OCI-M2 (cell line): ENCODE measurements around the gene PTCD2.

Source experiments
- DNase-seq: peaks from one replicate; lab custom pipeline; 2025; ENCODE audit not compliant: unreplicated experiment; lab: John Stamatoyannopoulos, UW

The PTCD2 gene

GRCh38 chr5:72338689-72339209 is 18.6 kb downstream of the PTCD2 start:
- no peak for DNase-seq

DNA sequence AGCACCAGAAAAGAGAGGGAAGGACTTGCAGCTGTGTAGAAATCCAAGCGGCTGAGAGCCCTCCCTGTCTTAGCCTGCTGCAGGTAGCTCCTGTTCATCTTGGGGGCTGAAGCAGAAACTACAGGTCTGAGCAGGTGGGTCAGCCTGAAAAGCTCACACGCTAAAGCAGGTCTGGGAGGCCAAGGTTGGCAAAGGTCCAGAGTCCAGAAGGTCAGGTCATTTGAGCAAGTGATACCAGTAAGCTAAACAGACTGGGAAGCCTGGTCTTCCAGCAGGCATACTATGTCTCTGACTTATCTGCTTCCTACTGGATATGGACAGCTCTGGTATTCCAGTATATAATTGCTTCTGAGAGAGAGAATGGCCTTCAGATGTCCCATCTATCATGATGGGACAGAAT is 26.2 kb downstream of the PTCD2 start:
- DNase-seq, result no peak

- no peak for DNase-seq
Measured at GRCh38 chr5:72347801-72348308, 27.7 kb downstream of the PTCD2 start.

DNA sequence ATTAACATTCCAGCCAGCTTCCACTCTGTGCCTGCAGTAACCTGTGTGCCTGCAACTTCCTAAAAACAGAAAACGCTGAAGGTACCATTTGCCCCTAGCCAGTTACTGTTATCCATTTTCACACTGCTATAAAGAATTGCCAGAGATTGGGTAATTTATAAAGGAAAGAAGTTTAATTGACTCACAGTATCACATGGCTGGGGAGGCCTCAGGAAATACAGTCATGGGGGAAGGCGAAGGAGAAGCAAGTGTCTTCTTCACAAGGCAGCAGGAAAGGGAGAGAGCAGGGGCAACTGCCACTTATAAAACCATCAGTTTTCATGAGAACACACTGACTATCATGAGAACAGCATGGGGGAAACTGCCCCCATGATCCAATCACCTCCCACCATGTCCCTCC is 31.2 kb downstream of the PTCD2 start:
- DNase-seq, result no peak

- DNase-seq, result no peak
Measured at GRCh38 chr5:72352616-72353015, 32.4 kb downstream of the PTCD2 start.

DNA sequence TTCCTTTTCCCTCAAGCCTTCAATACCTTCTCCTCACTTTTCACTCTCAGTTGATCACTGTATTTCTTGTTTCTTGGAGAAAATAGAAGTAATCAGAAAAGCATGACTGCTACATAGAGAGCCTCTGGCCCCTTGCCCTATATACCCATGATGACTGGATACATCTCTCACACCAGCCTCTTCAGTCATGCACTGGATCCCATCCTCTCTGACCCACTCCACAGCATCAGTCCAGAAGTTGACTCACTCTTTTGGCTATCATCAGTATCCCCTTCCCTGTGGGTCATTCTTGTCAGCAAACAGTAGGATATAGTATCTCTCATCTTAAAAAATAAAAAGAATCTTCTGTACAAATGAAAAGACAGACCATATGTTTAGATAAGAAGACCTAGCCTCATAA is 32.9 kb downstream of the PTCD2 start:
- no peak for DNase-seq

DNA sequence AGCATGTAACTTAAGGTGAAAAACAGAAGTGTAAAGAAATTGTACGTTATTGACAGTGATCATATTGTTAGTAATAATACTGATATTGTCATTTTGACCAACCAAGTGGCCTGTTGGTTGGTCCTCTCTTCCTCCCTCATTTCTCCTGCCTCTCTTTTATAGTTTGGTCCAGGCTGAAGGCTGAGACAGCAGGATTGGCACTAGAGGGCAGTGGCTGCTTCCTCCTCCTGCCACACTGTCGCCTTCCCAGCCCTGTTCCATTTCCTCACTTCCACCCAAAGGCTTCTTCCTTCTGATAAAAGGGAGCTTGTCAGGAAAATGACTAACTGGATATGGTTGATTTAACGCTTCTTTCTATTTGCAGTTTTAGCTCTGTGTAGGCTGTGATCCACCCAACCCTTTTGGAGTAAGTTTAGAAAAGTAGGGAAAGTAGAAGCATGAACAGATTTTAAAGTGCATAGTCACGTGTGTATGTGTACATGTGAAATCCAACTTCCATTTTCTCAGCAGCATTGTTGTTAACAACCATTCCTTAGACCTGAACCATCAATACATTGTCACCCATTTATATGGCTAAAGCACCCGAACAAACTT is 35.6 kb downstream of the PTCD2 start:
- DNase-seq, result no peak

DNA sequence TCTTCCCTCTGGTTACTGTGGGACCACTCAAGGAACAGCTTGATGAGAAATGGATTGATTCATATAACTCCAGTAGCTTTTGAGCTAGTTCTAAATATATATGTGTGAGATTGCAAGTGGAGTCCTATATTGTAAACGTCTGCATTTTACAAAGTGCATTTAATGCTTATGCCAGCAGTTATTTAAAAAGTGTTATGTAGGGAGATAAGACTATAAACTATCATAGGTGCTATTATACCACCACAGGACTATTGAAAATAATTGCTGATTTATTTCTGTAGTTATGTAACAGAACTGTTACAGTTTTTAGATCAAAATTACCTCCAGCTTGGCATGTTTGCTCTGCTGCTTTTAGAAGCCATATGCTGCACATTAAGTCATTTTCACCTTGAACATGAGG is 36.2 kb downstream of the PTCD2 start:
- DNase-seq, result no peak

DNA sequence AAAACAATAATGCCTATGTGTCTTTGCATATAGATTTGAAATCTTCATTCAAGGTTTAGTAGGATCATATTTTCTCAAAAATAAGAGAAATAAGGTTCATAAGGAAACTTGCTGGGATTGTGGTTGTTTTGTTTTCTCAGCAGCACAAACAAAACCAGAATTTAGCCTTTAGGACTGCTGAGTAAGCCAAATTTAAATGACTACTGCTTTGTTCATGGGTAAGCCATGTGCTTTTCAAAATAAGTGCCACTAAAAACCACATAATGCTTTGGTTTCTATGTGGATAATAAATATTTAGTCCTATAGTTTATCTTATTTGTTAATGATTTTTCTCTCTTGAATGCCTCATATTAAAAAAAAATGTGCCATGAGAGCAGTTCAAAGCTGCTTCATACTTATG is 38.8 kb downstream of the PTCD2 start:
- DNase-seq, result no peak

DNA sequence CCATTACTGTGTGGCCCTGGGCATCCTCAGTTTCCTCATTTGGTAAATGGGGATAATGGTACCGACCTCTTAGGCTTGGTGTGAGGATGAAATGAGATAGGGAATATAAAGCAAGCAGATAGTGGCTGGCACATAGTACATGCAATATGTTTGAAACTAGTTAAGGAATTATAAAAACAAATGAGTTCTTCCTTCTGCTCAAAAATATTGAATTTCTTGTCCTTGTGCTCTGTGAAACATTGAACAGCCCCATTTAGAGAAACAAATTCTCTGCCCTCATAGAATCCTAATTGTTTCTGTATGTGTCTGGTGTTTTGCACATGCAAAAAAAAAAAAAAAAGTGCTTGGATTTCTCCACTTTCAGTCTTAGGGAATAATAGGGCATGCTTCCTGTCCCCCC is 39.7 kb downstream of the PTCD2 start:
- no peak for DNase-seq

GRCh38 chr5:72363166-72363802 is 43.1 kb downstream of the PTCD2 start:
- no peak for DNase-seq

GRCh38 chr5:72364171-72364570 is 44.0 kb downstream of the PTCD2 start:
- DNase-seq, result no peak

GRCh38 chr5:72364951-72365350 is 44.8 kb downstream of the PTCD2 start:
- DNase-seq, result no peak

DNA sequence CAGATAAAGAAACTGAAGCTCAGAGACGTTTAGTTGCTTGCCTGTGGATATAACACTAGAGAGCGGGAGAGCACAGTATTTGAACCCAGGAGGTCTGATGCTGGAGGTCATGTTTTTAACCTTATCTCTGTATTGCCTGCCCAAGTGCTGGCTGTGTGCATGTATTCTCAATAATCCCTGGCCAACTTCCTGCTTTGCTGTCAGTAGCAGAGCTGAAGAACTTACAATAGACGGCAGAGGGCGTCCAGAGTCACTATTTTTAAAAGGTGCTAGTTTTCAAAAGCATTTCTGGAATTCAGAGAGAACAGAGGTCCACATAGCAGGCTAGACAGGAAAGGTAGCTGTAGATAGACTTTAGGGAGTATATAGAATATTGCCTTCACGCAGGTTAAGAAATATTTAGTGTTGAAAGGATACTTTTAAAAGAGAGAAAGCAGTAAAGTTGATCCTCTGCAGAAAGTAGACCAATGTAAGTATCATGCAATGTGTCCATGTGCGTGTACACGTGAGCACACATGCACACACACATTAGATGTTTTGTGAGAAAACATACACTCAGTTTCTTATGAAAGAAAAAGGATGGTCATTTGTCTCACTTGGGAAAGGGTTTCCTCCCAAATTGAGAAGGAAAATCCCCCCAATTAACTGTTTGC is 46.3 kb downstream of the PTCD2 start:
- DNase-seq, result peak; percentile 11

GRCh38 chr5:72368271-72368670 is 48.1 kb downstream of the PTCD2 start:
- DNase-seq, result no peak

- no peak for DNase-seq
Measured at GRCh38 chr5:72369301-72369700, 49.1 kb downstream of the PTCD2 start.

DNA sequence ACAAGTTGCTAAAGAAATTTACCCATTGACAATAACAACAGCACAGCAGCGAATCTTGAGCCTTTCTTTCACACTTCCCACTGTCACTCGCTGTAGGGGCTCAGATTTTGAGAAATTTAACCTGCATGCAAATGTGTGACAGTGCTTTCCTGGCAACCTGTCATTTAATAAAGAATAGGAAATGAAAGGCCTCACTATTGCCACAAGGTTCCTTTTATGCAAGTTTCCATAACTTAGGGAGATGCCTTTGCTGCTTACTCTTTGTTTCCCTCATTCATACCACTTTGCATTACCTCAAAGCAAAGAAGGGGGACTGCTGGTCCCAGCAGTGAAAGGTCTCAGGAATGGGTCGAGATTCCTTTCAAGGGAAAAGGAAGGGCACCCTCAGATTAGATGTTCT is 49.5 kb downstream of the PTCD2 start:
- DNase-seq, result no peak

GRCh38 chr5:72372331-72372730 is 52.2 kb downstream of the PTCD2 start:
- no peak for DNase-seq

DNA sequence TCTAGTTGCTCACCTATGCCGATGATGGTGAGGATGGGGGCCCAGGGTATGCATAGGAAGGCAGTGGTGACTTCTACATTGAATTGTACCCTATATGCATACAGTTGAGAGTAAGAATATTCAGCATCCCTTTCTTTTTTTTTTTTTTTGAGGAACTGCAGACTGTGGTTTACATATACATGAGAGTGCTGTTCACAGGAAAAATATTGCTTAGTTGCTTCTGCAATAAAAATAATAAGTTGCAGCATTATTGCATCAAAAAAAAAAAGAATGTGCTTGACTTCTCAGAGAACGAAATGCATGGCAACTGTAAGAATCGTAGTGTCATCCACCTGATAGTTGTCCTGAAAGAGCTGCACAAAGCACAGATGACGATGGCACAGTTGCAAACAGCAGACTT is 52.8 kb downstream of the PTCD2 start:
- DNase-seq, result no peak

DNA sequence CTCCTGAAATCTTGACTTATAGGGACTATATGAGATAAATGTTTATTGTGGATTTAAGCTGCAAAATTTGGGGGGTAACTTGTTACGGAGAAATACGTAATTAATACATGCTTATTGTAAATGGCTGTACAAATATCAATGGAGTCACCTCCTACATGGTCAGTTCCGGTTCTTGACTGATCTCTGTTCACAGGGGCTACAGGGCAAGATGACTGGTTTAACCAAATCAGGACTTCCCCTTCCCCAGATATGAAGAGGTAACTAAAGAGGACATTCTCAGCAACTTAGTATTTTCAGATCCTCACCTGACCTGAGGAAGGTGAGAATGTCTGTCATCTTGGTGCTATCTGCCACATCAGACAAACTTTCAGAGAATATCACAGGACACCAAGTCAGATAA is 54.7 kb downstream of the PTCD2 start:
- DNase-seq, result no peak

DNA sequence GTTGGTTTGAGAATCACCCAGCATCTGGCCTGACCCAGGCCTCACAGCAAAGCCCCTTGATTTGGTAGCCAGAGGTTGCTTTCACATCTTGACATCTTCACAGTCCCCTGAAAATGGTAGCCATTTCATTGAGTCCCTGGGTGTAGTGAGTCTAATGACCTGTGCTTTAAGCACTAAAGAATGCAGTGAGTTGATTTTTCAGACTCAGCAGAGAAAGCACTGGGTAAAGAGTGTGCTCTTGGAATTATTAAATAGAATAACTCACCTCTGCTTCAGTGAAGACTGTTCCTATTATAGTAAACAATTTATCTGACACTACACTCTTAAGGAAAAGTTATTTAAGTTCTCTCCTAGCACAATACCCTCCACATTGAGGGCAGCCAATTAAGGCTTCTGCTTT is 56.2 kb downstream of the PTCD2 start:
- no peak for DNase-seq

DNA sequence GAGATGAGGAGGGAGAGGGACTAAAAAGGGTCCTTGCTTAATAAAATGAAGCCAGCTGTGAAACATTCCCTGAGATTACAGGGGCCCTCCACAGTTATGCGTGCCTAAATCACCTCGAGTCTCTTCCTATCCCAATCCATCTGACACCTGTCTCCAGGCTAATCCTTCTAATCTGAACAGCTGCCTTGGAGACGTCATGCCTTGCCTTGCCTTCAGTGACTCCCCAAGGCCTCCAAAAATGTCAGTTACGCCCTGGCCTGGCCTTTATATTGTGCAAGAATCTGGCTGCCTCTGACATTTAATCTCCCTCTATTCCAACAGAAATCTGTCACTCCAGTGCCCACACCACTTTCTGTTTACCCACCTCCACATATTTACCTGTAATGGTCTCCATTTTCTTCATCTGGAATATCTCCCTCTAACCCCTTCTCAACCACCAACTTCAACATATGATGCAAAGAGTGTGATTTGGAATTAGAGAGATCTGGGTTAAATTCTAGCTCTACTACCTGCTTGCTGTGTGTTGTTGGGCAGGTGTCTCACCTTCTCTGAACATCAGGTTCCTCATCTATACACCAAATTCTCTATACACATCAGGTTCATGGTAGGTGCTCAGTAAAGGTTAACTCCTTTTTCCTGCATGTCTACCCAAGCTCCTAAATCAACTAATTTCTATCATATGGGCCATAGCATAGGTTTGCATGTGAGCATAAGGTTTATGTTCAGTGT is 57.9 kb downstream of the PTCD2 start:
- DNase-seq, result no peak
